ENCODE measurements around the gene ENOX1. TPM values are rescaled to one million over a fixed set of nuclear protein-coding genes. Genes with fewer than 3 reads are reported as not detected.

The ENOX1 gene
- total RNA-seq, 1 experiment from 2014 or later: 1.8 TPM

DNA sequence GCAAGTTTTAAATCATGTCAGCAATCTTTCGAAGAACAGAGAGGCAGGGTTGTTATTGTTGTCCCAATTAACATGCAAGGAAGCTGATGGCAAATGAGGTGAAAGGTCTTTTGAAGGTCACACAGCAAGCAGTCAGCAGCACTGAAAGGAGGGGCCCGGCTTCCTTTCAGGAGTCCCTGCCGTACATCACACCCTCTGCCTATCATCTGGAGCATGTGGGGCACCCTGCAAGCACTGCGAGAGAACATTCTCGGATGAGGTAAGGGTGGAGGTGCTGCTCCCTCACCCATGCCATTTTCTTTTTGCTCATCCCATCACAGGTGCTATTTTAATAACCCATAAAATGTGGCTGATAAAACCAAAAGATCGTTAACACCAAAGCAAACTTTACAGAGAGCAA, 111.2 kb downstream of the ENOX1 start:
- Mint-ChIP-seq H3K36me3 (ENCODE audit: insufficient read depth, unreplicated experiment) (no peaks in the 10 kb centered on the region), H3K4me1 (ENCODE audit: insufficient read depth, unreplicated experiment) (no peaks in the 10 kb centered on the region), H3K4me3 (ENCODE audit: unreplicated experiment) (no peak overlapping the region), H3K9me3 (ENCODE audit: unreplicated experiment) (no peaks in the 10 kb centered on the region), H3K27me3 (ENCODE audit: insufficient read depth, unreplicated experiment) (no peaks in the 10 kb centered on the region), H3K27ac (ENCODE audit: low read depth, unreplicated experiment) (no peak overlapping the region)
- intact Hi-C loops (cut with micrococcal nuclease): no loop called here
- DNase-seq (ENCODE audit: unreplicated experiment): no peak
- CTCF ChIA-PET: no interaction called here
- POLR2A ChIA-PET: no interaction called here
- no TSS peak for BruUV-seq (replicated peaks)
- TF ChIP-seq, protein P1, sequence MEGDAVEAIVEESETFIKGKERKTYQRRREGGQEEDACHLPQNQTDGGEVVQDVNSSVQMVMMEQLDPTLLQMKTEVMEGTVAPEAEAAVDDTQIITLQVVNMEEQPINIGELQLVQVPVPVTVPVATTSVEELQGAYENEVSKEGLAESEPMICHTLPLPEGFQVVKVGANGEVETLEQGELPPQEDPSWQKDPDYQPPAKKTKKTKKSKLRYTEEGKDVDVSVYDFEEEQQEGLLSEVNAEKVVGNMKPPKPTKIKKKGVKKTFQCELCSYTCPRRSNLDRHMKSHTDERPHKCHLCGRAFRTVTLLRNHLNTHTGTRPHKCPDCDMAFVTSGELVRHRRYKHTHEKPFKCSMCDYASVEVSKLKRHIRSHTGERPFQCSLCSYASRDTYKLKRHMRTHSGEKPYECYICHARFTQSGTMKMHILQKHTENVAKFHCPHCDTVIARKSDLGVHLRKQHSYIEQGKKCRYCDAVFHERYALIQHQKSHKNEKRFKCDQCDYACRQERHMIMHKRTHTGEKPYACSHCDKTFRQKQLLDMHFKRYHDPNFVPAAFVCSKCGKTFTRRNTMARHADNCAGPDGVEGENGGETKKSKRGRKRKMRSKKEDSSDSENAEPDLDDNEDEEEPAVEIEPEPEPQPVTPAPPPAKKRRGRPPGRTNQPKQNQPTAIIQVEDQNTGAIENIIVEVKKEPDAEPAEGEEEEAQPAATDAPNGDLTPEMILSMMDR (IDR thresholded peaks at IDR 0.05; ENCODE audit: unreplicated experiment): no peak

- Mint-ChIP-seq H3K36me3 (ENCODE audit: insufficient read depth, unreplicated experiment) (no peaks in the 10 kb centered on the region), H3K27me3 (ENCODE audit: insufficient read depth, unreplicated experiment) (no peaks in the 10 kb centered on the region), H3K27ac (ENCODE audit: low read depth, unreplicated experiment) (no peak overlapping the region), H3K9me3 (ENCODE audit: unreplicated experiment) (no peaks in the 10 kb centered on the region), H3K4me3 (ENCODE audit: unreplicated experiment) (no peak overlapping the region), H3K4me1 (ENCODE audit: insufficient read depth, unreplicated experiment) (peaks cover 1% of the 10 kb centered on the region)
- intact Hi-C loops (cut with micrococcal nuclease): no loop called here
- BruUV-seq (replicated peaks): no TSS peak
- TF ChIP-seq, protein P1 (IDR thresholded peaks at IDR 0.05; ENCODE audit: unreplicated experiment): no peak
- no peak for DNase-seq (ENCODE audit: unreplicated experiment)
- ChIA-PET POLR2A (interaction anchor here (0.5 kb wide), 1 partner anchor 117 kb away, joined by 3 read pairs; no protein-coding TSS in a partner anchor), CTCF (interaction anchor here (0.6 kb wide), 1 partner anchor 401 kb away, joined by 3 read pairs; no protein-coding TSS in a partner anchor)
These were observed 116.8 kb downstream of the ENOX1 start for GRCh38 chr13:43669964-43670363.

DNA sequence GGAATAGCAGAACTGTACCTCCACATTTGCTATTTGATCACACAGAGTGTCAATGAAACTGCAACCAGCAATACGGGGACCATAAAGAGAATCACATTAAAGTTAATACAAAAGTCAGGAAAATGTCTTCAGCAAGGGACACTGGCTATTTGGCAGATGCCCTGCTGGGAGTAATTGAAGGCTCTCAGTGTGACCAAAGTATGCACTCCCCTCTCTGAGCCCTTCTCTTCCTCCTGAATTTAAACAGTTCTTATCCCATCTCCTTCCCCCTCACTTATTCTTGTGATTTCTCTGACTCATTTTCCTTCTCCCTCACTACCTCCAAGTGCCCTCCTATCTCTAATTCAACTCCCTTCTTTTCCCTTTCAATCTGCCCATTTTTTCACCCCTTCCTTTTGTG, 117.7 kb downstream of the ENOX1 start:
- intact Hi-C loops (cut with micrococcal nuclease): no loop called here
- CTCF ChIA-PET: interaction anchor here (0.6 kb wide), 1 partner anchor 400 kb away, joined by 3 read pairs; no protein-coding TSS in a partner anchor
- Mint-ChIP-seq H3K4me1 (ENCODE audit: insufficient read depth, unreplicated experiment) (peaks cover 9% of the 10 kb centered on the region), H3K27me3 (ENCODE audit: insufficient read depth, unreplicated experiment) (no peaks in the 10 kb centered on the region), H3K4me3 (ENCODE audit: unreplicated experiment) (no peak overlapping the region), H3K27ac (ENCODE audit: low read depth, unreplicated experiment) (no peak overlapping the region), H3K9me3 (ENCODE audit: unreplicated experiment) (no peaks in the 10 kb centered on the region), H3K36me3 (ENCODE audit: insufficient read depth, unreplicated experiment) (no peaks in the 10 kb centered on the region)
- no peak for DNase-seq (ENCODE audit: unreplicated experiment)
- TF ChIP-seq, protein P1 (IDR thresholded peaks at IDR 0.05; ENCODE audit: unreplicated experiment): no peak
- BruUV-seq (replicated peaks): no TSS peak
- POLR2A ChIA-PET: interaction anchor here (0.7 kb wide), 1 partner anchor 598 kb away, joined by 4 read pairs; no protein-coding TSS in a partner anchor

GRCh38 chr13:43666403-43666802, 120.4 kb downstream of the ENOX1 start:
- intact Hi-C loops (cut with micrococcal nuclease): no loop called here
- Mint-ChIP-seq H3K9me3 (ENCODE audit: unreplicated experiment) (no peaks in the 10 kb centered on the region), H3K27me3 (ENCODE audit: insufficient read depth, unreplicated experiment) (no peaks in the 10 kb centered on the region), H3K4me3 (ENCODE audit: unreplicated experiment) (no peak overlapping the region), H3K27ac (ENCODE audit: low read depth, unreplicated experiment) (no peak overlapping the region), H3K36me3 (ENCODE audit: insufficient read depth, unreplicated experiment) (no peaks in the 10 kb centered on the region), H3K4me1 (ENCODE audit: insufficient read depth, unreplicated experiment) (peaks cover 20% of the 10 kb centered on the region)
- TF ChIP-seq, protein P1 (IDR thresholded peaks at IDR 0.05; ENCODE audit: unreplicated experiment): no peak
- DNase-seq (ENCODE audit: unreplicated experiment): no peak
- ChIA-PET POLR2A (no interaction called here), CTCF (no interaction called here)
- no TSS peak for BruUV-seq (replicated peaks)

Measured in MCF 10A (cell line).